GM23248 (cell line): Measurements from ENCODE around the gene CDH8.

ENCODE experiments used
- EZH2 ChIP-seq: fragments of 200-600 bp; sonication (generic); IDR thresholded peaks from 2 replicates; pipeline ENCODE4 v1.6.1; 2018; ENCODE audit warnings: antibody characterized with exemption, mild to moderate bottlenecking; ENCODE audit not compliant: insufficient read depth, poor library complexity, severe bottlenecking
- EZH2phosphoT487 ChIP-seq: fragments of 200-600 bp; sonication (generic); IDR thresholded peaks from 2 replicates; pipeline ENCODE4 v1.6.1; 2018; ENCODE audit warnings: antibody characterized with exemption, moderate library complexity, mild to moderate bottlenecking, low read depth; ENCODE audit not compliant: insufficient read depth

GRCh38 chr16:61944004-61944403, 92.2 kb downstream of the CDH8 start:
- TF ChIP-seq EZH2 (no peak), EZH2phosphoT487 (no peak)
